GM19238 (cell line): ENCODE data around the gene KAZN.

Experiments used
- DNase-seq: peaks from one replicate; pipeline ENCODE4 v3.0.0; 2011; ENCODE audit warnings: low spot score; ENCODE audit not compliant: insufficient read length

The KAZN gene

GRCh38 chr1:14741532-14741931 is 143.0 kb downstream of the KAZN start:
- DNase-seq, result no peak

DNA sequence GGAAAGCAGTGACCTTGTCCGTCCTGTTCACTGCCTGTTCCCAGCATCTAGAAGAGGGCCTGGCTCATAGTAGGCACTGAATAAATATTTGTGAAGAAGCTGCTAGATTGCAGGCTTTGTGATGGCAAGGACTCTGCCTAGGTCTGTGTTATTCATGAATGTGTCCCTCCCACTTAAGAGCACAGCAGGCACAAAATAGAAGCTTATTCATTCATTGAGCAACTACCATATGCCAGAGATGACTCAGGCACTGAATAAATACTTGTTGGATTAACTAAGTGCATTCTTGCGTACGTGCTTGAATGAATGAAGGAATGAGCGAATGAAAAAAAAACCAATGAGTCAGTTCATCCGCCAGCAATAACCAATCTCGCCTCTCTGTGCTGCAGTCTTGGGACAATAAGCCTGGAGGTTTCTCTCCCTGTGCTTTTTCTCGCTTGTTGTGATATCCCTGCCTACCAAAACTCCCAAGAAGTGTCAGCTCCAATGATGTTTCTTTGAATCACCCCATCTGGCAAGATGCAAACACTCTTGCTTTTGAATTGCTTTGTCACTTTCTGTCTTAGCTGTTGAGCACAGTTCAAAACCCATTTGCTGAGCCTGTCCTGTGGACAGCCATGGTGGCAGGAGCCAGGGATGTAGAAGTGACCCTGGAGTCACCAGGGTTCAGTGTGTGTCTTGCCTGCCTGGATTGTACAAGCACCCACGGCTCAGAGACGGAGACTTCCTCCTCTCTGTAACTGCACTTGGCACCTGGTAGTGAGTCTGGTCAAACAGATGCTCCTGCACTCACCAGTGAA is 143.9 kb downstream of the KAZN start:
- no peak for DNase-seq

DNA sequence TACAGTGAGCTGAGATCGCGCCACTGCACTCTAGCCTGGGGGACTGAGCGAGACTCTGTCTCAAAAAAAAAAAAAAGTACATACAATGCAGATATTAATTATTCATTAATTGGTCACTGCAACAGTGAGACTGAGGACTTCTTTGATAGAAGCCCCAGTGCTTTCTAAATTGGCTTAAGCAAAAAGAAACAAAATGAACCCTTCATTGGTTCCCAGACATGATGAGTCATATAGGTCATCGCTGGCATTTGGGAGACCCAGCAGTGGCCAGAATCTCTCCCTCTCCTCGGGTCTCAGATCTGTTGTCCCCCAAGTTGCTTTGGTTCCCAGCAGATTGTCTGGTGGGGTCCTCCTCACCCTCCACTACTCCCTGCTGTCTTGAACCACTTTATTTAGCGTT is 144.9 kb downstream of the KAZN start:
- DNase-seq, result no peak

DNA sequence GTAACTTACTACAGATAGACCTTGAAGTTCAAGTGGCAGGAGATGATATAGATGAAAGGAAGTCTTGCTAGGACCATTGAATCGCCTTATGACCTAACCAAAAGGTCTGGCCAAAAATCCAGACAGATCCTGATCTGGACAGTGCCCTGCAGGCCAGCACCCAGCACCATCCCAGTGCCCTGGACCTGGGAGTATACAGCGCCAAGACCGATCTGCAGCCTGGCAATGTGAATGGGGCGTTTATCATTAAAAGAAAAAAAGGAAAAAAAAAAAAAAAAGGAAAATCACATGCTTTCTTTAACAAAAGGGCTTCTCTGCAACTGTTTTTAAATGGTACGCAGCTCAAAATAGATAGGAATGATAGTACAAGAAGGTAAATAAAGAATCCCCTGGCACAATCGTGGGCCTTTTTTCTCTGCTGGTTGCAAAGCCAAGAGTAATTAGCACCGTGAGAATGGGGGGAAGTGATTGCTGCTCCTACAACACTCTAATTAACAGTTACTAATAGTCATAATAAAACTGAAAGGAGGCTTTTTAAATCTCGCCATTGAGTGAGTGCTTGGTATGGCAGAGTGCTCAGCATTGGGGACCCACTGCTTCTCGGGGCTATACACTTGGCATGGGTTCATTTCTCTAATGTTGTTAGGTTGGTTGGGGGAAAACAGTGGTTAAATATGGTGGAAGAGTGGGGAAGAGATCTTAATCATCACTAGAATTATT is 146.7 kb downstream of the KAZN start:
- no peak for DNase-seq

DNA sequence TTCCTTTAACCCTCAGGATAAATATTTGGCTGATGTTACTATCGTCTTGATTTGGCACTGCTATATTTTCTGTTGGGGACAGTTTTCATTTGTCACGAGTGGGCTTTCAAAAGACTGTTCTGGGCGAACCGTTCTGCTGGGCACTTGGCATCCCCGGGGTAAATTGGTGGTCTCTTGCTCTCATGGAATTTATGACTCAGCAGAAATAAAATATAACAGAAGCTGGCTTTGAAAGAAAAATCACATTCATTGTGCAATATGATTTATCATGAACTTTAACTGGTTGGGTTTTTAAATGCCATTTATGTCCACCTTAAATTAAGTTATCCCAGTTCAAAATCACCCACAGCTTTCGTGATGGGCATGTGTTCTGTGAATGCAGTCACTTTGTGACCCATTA is 147.3 kb downstream of the KAZN start:
- DNase-seq, result no peak

DNA sequence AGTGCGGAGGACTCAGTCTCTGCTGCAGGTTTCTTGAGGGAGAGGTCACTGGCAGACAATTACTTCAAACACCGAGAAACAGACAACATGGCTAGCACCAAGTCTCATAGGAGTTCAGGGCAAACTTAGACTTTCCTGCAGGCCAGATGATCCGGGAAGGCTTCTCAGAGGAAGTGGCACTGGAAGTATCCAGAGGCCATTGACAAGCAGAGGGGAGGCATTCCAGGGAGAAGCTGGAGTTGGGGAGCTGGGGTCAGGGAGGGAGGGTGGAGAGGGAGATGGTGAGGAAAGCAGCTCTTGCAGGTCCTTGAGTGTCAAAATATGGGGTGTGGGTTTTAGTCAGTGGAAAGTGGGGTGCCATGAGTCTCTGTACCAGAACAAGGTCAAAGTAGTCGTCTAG is 147.9 kb downstream of the KAZN start:
- no peak for DNase-seq

GRCh38 chr1:14748151-14748550 is 149.7 kb downstream of the KAZN start:
- no peak for DNase-seq

DNA sequence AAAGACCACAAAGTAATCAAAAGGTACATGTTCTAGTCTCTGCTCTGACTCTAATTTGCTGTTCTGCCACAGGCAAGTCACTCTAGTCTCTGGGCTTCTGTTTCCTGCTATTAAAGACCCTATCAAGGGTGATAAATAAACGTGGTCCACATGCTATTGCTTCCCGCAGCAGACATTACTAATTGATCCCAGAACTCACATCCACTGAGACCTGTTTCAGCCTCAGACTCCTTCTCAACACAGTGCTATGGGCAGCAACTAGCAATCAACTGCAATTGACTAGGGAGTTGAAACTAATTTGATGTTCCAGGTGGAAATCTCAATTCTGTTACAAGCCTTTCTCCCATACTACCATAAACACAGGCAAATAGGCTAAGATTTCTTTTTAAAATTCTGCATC is 150.5 kb downstream of the KAZN start:
- no peak for DNase-seq

- DNase-seq, result no peak
Measured at GRCh38 chr1:14750490-14750889, 152.0 kb downstream of the KAZN start.

- no peak for DNase-seq
Measured at GRCh38 chr1:14755518-14756252, 157.2 kb downstream of the KAZN start.

DNA sequence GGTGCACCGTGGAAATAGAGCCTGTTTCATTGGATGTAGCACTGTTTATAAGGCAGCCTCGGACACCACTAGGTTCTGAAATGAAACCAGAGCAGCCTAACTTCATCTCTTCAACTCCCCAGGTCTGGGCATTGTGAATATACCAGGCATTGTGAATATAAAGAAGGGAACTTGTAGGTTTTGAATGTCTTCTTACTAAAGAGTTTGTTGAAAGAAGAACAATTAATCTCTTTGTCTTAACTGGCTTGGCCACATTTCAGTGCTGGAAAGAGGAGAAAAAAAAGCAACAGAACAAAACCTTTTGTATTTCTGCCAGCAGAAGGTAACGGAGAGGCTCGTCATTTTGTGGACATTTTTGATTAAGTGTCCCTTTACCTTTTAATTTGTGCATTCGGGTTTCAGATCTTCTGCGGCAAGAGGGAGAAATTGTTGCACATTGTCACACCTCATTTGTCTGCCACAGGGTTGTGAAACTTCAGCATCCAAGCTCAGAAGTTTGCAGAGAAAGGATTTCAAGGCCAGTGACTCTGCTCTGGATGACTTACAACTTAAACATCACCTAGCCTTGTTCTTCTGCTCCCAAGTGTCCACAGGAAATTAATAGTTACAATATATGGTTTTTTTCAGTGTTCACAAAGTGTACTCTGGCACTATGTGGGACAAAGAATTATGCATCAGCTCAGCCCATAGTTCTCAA is 158.3 kb downstream of the KAZN start:
- no peak for DNase-seq

GRCh38 chr1:14757286-14757625 is 158.8 kb downstream of the KAZN start:
- DNase-seq, result no peak

DNA sequence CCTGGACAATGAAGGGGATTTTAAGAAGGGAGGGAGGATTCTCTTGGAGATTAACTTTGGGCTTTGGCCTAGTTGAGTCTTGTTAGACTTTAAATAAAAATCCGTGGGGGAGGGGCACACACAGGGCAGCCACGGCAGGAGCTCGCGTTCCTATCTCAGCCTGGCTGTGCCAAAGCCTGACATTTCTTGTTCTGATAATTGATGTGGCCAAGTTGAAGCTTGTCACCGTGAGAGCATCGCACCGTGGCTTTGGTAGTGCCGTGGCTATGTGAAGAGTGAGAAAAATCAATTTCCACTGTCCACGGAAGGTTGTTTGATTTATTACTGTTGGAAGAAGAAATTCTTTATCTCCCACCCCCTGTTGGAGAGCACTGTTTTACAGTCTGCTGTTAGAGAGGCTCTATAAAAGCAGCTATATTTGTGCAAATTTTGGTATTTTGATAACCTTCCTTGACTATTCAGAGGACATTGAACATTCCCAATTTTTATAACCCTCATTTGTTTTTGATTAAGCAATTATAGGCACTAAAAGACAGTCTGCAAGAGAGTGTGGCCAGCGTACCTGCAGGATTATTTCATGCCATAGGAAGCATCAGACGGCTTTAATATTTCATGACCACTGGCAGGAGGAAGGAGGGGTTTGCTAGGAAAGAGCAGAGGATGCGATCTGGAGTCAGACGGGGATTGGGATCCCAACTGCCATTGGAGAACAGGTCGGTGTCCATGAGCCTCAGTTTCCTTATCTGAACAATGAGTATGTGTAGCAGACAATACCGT is 160.7 kb downstream of the KAZN start:
- DNase-seq, result no peak

DNA sequence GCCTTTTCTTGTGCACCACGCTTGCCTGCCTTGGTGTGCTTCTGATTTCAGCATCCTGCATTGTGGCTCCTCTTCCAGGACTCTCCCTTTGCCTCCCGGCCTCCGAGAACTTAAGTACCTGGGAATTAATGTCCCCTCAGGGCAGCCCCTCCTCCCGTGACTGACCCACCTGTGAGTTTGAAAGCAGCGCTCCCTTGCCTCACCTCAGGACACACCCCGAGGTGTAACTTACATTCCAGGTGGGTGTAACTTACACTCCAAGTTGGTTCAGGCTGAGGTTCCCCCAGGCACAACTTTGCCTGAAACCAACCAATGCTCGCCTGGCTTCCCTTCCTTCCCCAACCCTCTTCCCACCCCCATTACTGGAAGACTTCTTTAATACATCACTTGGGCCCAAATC is 161.4 kb downstream of the KAZN start:
- DNase-seq, result no peak

DNA sequence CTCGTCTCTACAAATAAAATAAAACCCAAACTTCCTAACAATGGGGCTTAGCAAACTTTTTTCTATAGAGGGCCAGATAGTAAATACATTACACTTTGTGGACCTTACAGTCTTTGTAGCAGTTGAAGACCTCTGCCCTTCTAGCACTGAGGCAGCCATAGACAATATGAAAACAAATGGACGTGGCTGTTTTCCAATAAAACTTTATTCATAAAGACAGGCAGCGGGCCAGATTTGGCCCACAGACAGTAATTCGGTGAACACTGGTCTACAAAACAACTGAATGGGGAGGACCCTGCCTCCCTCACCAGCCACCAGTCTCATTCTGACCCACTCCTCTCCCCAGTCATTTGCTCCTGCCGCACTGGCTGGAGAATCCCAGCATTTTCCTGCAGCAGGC is 162.3 kb downstream of the KAZN start:
- no peak for DNase-seq

- no peak for DNase-seq
Measured at GRCh38 chr1:14761291-14762153, 163.0 kb downstream of the KAZN start.

GRCh38 chr1:14763977-14764376 is 165.5 kb downstream of the KAZN start:
- no peak for DNase-seq

DNA sequence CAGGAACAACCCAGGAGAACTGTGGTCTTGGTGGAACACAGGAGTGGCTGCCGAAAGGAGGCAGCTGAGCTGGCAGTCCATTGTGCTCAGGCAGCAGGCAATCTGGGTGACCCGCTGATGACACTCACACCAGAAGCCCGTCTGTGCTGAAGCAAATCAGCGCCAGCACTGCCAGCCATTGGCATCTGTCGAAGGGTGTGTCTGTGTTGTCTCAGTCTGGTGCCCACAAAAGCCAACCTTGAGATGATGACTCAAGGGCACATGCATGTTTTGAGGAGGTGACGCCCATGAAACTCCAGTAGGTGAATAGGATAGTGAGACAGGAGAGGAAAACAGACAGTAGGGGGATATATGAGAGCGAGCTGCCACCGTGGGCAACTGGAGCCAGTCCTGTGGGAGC is 167.3 kb downstream of the KAZN start:
- DNase-seq, result no peak

DNA sequence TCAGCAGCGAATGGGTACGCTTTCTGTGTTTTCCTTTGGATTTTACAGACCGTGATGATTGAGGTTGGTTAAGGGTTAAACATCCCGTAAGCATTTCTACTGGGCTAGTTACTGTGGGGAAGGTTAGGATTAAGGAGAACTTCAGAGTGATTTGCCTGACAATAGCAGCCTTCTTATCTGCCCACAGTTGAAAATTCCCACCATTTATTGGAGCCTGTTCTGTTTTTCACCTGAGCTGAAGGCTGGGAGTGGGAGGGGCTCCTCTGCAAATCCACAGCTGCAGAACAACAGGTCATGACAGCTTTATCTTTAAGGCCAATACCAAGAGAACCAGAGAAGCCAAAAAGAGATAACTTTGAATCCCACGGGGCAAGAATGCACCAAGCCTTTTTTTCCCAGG is 168.6 kb downstream of the KAZN start:
- DNase-seq, result no peak
